Measurements from ENCODE around the gene ZNF286A.
"Not testable (repeated sequence)": the region's sequence is repeated elsewhere in the genome, so short reads cannot be mapped to it uniquely, and the experiment has no call there.

Gene ZNF286A

GRCh38 chr17:15698967-15699366 is 585 bp upstream of the ZNF286A start:
- in situ Hi-C loops (cut with HindIII; ENCODE audit: low sequenced_read_pairs): not testable (repeated sequence)

DNA sequence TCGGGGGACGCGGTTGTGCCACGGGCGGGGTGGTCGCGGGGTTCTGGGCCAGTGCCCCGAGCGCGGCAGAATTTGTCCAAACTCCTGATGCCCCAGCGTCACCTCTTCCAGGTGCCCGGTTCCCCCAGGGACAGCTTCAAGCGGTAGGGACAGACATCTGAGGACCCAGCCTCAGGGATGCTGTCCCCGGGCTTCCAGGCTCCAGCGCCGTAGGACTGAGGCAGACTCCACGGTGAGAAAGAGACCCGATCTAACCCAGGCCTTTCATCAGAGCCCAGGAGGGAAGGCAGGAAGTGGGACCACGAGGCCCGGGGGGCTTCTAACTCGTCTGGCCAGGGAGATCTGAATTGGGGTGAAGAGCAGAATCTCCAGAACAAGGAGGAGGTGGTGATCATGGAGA is 385 bp downstream of the ZNF286A start:
- in situ Hi-C loops (cut with HindIII; ENCODE audit: low sequenced_read_pairs): not testable (repeated sequence)

GRCh38 chr17:15704239-15704638 is 4.7 kb downstream of the ZNF286A start:
- in situ Hi-C loops (cut with HindIII; ENCODE audit: low sequenced_read_pairs): not testable (repeated sequence)

GRCh38 chr17:15704813-15705212 is 5.3 kb downstream of the ZNF286A start:
- in situ Hi-C loops (cut with HindIII; ENCODE audit: low sequenced_read_pairs): not testable (repeated sequence)

- in situ Hi-C loops (cut with HindIII; ENCODE audit: low sequenced_read_pairs): not testable (repeated sequence)
Observed at GRCh38 chr17:15708879-15709278, 9.3 kb downstream of the ZNF286A start.

DNA sequence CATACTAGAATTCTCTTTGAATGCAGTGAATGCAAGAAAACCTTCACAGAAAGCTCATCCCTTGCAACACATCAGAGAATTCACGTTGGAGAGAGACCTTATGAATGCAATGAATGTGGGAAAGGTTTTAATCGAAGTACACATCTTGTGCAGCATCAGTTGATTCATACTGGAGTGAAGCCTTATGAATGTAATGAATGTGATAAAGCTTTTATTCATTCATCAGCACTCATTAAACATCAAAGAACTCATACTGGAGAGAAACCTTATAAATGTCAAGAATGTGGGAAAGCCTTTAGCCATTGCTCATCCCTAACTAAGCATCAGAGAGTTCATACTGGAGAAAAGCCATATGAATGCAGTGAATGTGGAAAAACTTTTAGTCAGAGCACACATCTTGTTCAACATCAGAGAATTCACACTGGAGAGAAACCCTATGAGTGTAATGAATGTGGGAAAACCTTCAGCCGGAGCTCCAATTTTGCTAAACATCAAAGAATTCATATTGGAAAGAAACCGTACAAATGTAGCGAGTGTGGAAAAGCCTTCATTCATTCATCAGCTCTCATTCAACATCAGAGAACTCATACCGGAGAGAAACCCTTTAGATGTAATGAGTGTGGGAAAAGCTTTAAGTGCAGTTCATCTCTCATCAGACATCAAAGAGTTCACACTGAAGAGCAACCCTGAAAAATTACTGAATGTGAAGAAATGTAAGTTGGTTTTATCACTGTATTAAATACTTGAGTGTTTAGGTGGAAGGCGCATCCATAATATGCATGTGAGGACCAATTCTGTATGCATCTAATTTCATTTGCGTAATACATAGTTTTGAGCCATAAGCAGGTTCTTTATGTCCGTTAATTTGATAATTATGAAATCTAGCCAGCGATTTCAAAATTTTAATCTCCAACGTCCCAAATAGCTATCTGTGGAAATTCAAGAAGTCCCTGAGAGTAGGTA is 17.3 kb downstream of the ZNF286A start:
- in situ Hi-C loops (cut with HindIII; ENCODE audit: low sequenced_read_pairs): not testable (repeated sequence)

GRCh38 chr17:15730535-15730934 is 31.0 kb downstream of the ZNF286A start:
- in situ Hi-C loops (cut with HindIII; ENCODE audit: low sequenced_read_pairs): not testable (repeated sequence)

DNA sequence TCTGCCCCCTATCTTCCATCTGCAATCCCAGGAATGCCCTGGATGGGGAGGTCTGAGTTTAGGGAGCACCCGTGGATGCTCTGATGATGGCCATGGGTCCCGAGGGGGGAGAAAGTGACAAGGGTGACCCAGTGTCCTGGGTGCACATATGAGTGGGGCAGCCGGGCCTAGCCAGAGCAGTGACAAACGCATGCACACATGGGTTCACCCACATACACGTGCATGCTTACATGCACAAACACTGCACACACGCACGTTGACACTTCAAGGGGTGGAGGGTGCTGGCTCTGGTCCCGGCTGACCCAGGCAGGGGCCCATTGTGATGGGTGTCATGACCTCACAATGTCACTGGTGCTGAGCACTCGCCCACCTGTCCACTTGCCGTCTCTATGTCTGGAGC is 32.3 kb downstream of the ZNF286A start, which contains the start of gene TBC1D26:
Gene TBC1D26, plus strand, starts transcription at position 384 of the 400 bp plus-strand sequence. CDS start 3,066 bp downstream, outside the sequence.
- in situ Hi-C loops (cut with HindIII; ENCODE audit: low sequenced_read_pairs): not testable (repeated sequence)

- in situ Hi-C loops (cut with HindIII; ENCODE audit: low sequenced_read_pairs): not testable (repeated sequence)
Observed at GRCh38 chr17:15733174-15733789, 33.7 kb downstream of the ZNF286A start.

- in situ Hi-C loops (cut with HindIII; ENCODE audit: low sequenced_read_pairs): not testable (repeated sequence)
Observed at GRCh38 chr17:15736578-15736977, 37.0 kb downstream of the ZNF286A start.

GRCh38 chr17:15738066-15738465 is 38.5 kb downstream of the ZNF286A start:
- in situ Hi-C loops (cut with HindIII; ENCODE audit: low sequenced_read_pairs): no loop called here

DNA sequence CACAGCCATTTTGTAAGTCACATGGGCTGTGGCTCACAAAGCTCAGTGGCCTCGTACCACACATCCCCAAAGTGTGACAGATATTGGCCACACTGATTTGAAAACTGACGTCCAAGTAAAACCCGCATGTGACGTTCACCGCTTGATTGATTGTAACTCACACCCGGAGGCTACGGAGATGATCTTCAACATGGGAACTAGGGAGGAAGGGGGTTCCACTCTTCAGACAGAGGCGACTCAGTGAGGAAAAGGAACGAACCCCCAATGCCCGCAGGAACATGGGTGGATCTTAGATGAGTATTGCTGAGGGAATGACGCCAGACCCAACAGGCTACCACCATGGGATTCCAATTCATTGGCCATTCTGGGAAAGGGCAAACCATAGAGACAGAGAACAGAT is 39.7 kb downstream of the ZNF286A start:
- in situ Hi-C loops (cut with HindIII; ENCODE audit: low sequenced_read_pairs): not testable (repeated sequence)

DNA sequence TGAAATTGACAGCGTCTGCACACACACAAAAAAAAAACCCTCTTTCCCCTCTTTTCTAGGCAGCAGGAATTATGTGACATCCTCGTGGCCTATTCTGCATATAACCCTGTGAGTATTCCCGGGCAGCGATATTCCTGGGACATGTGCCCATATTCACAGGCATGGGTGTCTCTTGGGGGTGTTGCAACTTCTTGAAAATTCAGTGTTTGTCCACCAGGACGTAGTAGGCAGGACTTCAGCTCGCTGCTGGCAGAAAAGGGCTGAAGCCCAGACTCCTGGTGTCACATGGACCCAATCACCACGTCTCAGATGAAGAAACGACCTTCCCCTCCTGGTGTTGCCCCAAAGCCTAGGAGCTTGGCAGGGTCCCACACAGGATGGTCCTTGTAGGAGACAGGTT is 40.5 kb downstream of the ZNF286A start:
- in situ Hi-C loops (cut with HindIII; ENCODE audit: low sequenced_read_pairs): not testable (repeated sequence)

DNA sequence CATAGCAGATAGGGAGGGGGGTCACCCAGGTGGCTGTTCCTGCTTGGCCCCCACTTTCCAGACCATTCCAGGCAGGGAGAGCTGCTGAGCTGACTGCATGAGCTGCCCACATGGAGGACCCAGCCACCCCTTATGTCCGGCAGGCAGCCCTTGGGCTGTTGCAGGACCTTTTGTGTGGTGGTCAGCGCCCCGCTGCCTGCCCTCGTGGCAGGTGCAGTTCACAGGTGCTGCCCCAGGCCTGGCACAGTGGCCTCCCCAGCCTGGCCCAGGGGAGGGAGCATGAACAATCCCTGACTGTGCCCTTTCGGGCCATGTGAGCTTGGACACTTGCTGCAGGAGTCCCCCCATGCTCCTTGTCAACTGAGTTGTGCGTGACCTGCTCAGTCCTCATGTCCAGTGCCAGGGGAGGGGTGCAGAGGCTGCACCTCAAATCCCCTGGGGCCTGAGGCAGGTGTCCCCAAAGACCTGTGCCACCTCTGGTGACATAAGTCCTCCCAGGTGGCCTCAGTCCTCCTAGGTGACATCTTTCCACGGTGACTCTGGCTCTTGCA is 41.1 kb downstream of the ZNF286A start:
- in situ Hi-C loops (cut with HindIII; ENCODE audit: low sequenced_read_pairs): no loop called here

DNA sequence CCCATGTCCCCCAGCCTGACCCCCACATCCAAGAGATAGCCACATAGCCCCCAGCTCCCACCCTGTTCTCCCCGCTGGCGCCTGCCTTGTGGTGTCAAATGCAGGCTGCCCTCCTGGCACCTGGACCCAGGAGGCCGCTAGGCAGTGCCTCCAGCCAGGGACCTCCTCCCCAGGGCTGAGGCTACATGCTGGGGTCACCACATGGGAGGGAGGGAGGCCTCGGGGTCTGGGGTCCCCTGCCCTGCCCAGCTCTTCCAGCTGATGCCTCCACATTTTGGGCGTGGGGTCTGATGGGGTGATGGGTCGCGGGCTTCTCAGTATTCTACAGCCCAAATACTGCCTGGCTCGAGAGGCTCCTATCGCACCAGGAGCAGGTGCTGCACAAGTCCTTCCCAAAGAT is 42.1 kb downstream of the ZNF286A start:
- in situ Hi-C loops (cut with HindIII; ENCODE audit: low sequenced_read_pairs): no loop called here

DNA sequence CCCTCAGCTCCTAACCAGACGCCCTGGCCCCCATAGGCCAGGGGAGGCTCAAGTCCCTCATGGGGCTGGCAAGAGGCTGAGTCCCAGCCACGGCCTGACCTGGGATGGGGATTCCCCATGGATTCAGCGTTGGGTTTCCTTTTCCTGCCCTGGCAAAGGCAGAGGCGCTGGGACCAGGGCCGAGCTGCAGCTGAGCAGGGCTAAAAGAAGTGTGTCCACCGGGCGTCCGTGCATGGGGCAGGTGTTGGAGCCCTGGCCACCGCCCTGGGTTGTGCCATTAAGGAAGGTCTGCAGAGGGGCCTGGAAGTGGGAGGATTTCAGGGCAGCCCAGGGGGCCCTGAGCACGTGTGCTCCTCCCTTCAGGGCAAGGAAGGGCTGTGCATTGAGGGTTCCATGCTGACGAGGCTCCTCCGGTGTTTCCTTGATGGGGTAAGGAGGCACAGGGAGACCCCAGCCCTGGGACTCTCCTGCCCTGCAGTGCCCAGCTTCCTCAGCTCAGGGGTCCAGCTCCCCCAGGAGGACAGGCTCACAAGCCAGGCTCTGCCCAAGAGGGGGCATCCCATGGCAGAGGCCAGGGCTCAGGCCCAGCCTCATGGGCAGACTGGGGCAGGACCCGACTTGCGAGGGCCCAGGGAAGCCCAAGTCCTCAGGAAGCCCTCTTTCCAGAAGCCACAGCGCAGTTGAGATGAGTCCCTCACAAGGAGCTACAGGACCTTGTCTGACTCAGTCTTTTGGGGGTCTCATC is 42.7 kb downstream of the ZNF286A start:
- in situ Hi-C loops (cut with HindIII; ENCODE audit: low sequenced_read_pairs): no loop called here

- in situ Hi-C loops (cut with HindIII; ENCODE audit: low sequenced_read_pairs): no loop called here
Observed at GRCh38 chr17:15742921-15743320, 43.4 kb downstream of the ZNF286A start.

DNA sequence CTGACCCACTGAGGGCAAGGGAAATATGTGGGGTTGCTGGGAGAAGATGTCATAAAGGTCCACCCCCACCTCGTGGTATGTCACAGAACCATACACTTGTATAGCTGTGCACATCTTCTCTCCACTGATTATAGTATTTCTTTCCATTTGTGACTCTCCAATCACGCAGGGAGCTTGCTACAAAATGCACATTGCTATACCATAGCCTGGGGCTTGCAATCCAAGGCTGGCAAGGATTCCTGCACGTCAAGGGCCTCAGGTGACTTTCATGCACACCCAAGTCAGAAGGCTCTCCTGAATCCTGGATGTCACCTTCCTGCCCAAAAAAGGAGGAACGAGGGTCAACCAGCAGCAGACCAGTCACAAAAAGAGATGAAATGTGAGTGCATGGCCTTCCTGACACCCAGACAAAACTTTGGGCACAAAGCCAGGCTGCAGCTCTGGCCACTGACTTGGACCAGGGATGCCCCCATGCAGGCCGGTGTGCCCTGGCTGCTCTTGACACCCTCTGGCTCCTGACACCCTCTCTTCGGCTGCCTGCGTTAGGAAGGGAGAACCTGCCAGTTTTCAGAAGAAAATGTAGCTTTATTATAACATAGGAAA is 44.6 kb downstream of the ZNF286A start:
- in situ Hi-C loops (cut with HindIII; ENCODE audit: low sequenced_read_pairs): no loop called here

GRCh38 chr17:15744885-15745284 is 45.3 kb downstream of the ZNF286A start:
- in situ Hi-C loops (cut with HindIII; ENCODE audit: low sequenced_read_pairs): no loop called here

GRCh38 chr17:15749403-15749802 is 49.9 kb downstream of the ZNF286A start:
- in situ Hi-C loops (cut with HindIII; ENCODE audit: low sequenced_read_pairs): not testable (repeated sequence)
